Ishikawa (cell line): Measurements from ENCODE around the gene SLC12A7.

Source experiments
- CEBPB ChIP-seq: IDR thresholded peaks from 2 replicates; pipeline ENCODE4 v1.6.1; 2012
- CREB1 ChIP-seq: IDR thresholded peaks from 2 replicates; pipeline ENCODE4 v1.6.1; 2012; ENCODE audit warnings: low read depth
- EGR1 ChIP-seq: IDR thresholded peaks from 2 replicates; pipeline ENCODE4 v1.6.1; 2012
- EP300 ChIP-seq: IDR thresholded peaks from 2 replicates; pipeline ENCODE4 v1.6.1; 2012; ENCODE audit warnings: borderline replicate concordance
- FOXM1 ChIP-seq: IDR thresholded peaks from 2 replicates; pipeline ENCODE4 v1.6.1; 2012; ENCODE audit warnings: low read depth, borderline replicate concordance
- NFIC ChIP-seq: IDR thresholded peaks from 2 replicates; pipeline ENCODE4 v1.6.1; 2012
- RAD21 ChIP-seq: IDR thresholded peaks from 2 replicates; pipeline ENCODE4 v1.6.1; 2012; ENCODE audit warnings: low read depth
- TAF1 ChIP-seq: IDR thresholded peaks from 2 replicates; pipeline ENCODE4 v1.6.1; 2012; ENCODE audit warnings: low read depth, mild to moderate bottlenecking
- TCF12 ChIP-seq: IDR thresholded peaks from 2 replicates; pipeline ENCODE4 v1.6.1; 2012; ENCODE audit warnings: low read depth
- TEAD4 ChIP-seq: IDR thresholded peaks from 2 replicates; pipeline ENCODE4 v1.6.1; 2012
- YY1 ChIP-seq: IDR thresholded peaks from 2 replicates; pipeline ENCODE4 v1.6.1; 2012; ENCODE audit warnings: low read depth
- ZBTB7A ChIP-seq: IDR thresholded peaks from 2 replicates; pipeline ENCODE4 v1.6.1; 2012; ENCODE audit warnings: low read depth
- TF ChIP-seq, protein P1 (sequence below): IDR thresholded peaks from 2 replicates; pipeline ENCODE4 v1.6.1; 2012; ENCODE audit warnings: low read depth, mild to moderate bottlenecking
- TF ChIP-seq, protein P2 (sequence below): IDR thresholded peaks from 2 replicates; pipeline ENCODE4 v1.6.1; 2012
- TF ChIP-seq, protein P3 (sequence below): IDR thresholded peaks from 2 replicates; pipeline ENCODE4 v1.6.1; 2012

SLC12A7 gene

DNA sequence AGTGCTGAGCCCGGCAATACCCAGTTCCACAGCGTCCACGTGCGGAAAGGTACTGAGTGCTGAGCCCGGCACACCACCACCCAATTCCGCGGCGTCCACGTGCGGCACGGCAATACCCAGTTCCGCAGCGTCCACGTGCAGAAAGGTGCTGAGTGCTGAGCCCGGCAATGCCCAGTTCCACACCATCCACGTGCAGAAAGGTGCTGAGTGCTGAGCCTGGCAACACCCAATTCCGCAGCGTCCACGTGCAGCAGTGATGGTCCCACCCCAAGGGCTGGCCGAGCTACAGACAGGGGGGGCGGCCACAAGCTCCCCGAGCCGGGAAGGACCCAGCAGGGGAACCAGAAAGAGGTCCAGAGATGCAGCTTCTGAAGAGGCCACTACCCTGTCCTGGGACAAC lies 20.2 kb downstream of the SLC12A7 start:
- TF ChIP-seq FOXM1 (no peak), EGR1 (no peak), RAD21 (no peak), CEBPB (no peak), TCF12 (no peak), TEAD4 (no peak), ZBTB7A (no peak)
- TF ChIP-seq, protein P1, sequence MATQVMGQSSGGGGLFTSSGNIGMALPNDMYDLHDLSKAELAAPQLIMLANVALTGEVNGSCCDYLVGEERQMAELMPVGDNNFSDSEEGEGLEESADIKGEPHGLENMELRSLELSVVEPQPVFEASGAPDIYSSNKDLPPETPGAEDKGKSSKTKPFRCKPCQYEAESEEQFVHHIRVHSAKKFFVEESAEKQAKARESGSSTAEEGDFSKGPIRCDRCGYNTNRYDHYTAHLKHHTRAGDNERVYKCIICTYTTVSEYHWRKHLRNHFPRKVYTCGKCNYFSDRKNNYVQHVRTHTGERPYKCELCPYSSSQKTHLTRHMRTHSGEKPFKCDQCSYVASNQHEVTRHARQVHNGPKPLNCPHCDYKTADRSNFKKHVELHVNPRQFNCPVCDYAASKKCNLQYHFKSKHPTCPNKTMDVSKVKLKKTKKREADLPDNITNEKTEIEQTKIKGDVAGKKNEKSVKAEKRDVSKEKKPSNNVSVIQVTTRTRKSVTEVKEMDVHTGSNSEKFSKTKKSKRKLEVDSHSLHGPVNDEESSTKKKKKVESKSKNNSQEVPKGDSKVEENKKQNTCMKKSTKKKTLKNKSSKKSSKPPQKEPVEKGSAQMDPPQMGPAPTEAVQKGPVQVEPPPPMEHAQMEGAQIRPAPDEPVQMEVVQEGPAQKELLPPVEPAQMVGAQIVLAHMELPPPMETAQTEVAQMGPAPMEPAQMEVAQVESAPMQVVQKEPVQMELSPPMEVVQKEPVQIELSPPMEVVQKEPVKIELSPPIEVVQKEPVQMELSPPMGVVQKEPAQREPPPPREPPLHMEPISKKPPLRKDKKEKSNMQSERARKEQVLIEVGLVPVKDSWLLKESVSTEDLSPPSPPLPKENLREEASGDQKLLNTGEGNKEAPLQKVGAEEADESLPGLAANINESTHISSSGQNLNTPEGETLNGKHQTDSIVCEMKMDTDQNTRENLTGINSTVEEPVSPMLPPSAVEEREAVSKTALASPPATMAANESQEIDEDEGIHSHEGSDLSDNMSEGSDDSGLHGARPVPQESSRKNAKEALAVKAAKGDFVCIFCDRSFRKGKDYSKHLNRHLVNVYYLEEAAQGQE, result no peak

DNA sequence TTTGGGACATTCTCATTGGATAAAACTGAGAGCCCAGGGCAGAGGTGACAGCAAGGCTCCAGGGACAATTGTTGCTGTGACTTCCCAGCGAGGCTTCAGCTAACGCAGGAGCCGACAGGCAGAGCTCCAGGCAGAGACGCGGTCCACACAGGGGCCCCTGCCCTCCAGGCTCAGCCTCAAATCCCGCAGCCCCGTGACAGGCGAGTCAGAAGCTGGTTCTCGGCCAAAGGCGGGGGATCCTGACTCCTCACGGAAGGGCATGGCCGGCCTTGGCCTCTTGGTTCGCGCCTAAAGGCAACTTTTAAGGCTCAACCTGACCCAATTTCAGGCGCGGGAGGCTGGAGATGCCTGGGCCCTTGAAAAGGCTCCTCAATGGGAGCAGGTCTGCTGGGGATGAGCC lies 21.3 kb downstream of the SLC12A7 start:
- TF ChIP-seq EGR1 (no peak), ZBTB7A (no peak), RAD21 (no peak), FOXM1 (no peak), TEAD4 (no peak), CREB1 (no peak), YY1 (no peak), EP300 (no peak), CEBPB (no peak), TCF12 (no peak), TAF1 (no peak), NFIC (no peak)
- TF ChIP-seq, protein P1, result no peak
- TF ChIP-seq, protein P2, sequence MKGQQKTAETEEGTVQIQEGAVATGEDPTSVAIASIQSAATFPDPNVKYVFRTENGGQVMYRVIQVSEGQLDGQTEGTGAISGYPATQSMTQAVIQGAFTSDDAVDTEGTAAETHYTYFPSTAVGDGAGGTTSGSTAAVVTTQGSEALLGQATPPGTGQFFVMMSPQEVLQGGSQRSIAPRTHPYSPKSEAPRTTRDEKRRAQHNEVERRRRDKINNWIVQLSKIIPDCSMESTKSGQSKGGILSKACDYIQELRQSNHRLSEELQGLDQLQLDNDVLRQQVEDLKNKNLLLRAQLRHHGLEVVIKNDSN, result no peak
- TF ChIP-seq, protein P3, sequence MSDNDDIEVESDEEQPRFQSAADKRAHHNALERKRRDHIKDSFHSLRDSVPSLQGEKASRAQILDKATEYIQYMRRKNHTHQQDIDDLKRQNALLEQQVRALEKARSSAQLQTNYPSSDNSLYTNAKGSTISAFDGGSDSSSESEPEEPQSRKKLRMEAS, result no peak

DNA sequence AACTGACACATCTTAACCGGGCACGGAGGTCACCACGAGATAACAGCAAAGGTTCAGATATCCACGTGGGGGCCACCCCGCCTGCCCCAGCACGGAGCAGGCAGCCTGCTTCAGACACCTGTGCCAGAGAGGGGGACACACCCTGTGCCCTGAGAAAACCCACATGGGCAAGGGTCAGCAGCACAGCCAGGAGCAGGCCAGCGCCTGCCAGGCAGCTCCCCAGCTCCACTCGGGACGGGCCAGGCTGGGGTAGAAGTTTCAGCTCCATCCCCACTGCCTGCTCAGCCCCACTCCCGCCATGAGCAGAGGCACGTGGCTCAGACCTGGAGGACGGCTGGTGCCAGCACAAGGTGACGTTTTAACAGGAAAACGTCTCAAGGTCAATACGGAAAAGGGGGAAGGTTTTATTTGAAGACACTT lies 22.2 kb downstream of the SLC12A7 start:
- TF ChIP-seq ZBTB7A, result no peak
- no peak for TF ChIP-seq RAD21
- TF ChIP-seq CREB1, result no peak
- TF ChIP-seq, protein P1, result no peak
- no peak for TF ChIP-seq EGR1
- no peak for TF ChIP-seq TAF1
- TF ChIP-seq FOXM1, result no peak
- no peak for TF ChIP-seq EP300
- TF ChIP-seq CEBPB, result no peak
- no peak for TF ChIP-seq TCF12
- TF ChIP-seq, protein P2, result no peak
- TF ChIP-seq YY1, result no peak
- TF ChIP-seq TEAD4, result no peak
- TF ChIP-seq NFIC, result no peak

DNA sequence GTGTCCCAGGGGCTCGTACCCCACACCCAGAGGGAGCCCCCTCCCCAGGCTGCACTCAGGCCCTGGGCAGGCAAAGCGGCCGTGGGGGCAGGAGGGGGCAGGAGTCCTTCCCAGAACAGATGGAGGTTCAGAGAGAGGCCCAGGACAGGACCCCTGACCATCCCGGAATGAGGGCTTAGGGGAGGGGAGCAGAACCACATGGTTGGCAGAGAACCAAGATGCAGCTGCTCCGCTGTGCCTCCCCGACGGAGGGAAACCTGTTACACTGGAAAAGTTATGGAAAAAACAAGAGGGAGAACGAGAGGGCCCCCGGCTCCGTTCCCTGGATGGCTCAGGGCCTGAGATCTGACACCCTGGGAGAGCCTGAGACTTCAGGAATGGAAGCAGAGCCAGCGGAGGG lies 22.7 kb downstream of the SLC12A7 start:
- TF ChIP-seq TCF12, result no peak
- TF ChIP-seq, protein P2, result no peak
- no peak for TF ChIP-seq YY1
- no peak for TF ChIP-seq TEAD4
- TF ChIP-seq CREB1, result no peak

DNA sequence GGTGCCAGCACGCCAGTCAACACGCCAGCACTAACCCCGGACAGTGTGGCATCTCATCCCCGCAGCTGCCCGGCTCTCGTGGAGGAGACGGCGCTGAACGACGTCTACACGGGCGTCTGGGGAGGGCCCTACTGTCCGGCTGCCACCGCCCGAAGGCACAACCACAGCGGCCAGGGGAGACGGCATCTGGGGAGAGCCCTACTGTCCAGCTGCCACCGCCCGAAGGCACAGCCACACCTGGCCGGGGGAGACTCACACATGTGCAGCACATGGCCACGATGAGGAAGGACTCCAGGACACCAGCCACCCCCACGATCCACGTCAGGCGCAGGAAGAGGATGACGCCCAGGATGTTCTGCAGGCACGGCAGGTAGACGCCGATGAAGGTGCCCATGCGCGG lies 23.1 kb downstream of the SLC12A7 start:
- no peak for TF ChIP-seq FOXM1
- TF ChIP-seq YY1, result no peak
- TF ChIP-seq, protein P1, result no peak
- TF ChIP-seq EP300, result no peak
- TF ChIP-seq CREB1, result no peak
- no peak for TF ChIP-seq TEAD4
- TF ChIP-seq, protein P3, result no peak
- TF ChIP-seq ZBTB7A, result no peak
- no peak for TF ChIP-seq RAD21
- TF ChIP-seq, protein P2, result no peak
- TF ChIP-seq TCF12, result no peak
- no peak for TF ChIP-seq CEBPB
- no peak for TF ChIP-seq TAF1
- TF ChIP-seq EGR1, result no peak
